Mucosa of descending colon (tissue), 3 donors: ENCODE data around the gene ZNF292. TPM values are rescaled to one million over a fixed set of nuclear protein-coding genes. Genes with fewer than 3 reads are reported as not detected.
A peak's percentile ranks its signal among the peaks of the same experiment; 100 is the strongest.
"Not testable (repeated sequence)": the region's sequence is repeated elsewhere in the genome, so short reads cannot be mapped to it uniquely, and the experiment has no call there.

Experiments used
- ATAC-seq: fragments of 200-7000 bp; cut with Tn5 transposase; one replicate; pipeline ENCODE4 v1.9.1; 2020; ENCODE audit warnings: mild to moderate bottlenecking, moderate library complexity
- DNase-seq, 3 donors: peaks; one replicate each; pipeline ENCODE4 v3.0.0-alpha.2; 2020
- H3K36me3 ChIP-seq: fragments of 200-600 bp; one replicate; pipeline ENCODE4 v1.8.0; 2021; ENCODE audit warnings: low read depth, mild to moderate bottlenecking
- H3K4me1 ChIP-seq: fragments of 200-600 bp; one replicate; pipeline ENCODE4 v1.8.0; 2021; ENCODE audit warnings: low read depth, mild to moderate bottlenecking
- H3K4me3 ChIP-seq: fragments of 200-600 bp; one replicate; pipeline ENCODE4 v1.8.0; 2021; ENCODE audit warnings: mild to moderate bottlenecking
- H3K9me3 ChIP-seq: fragments of 200-600 bp; one replicate; pipeline ENCODE4 v1.8.0; 2021; ENCODE audit warnings: mild to moderate bottlenecking
- intact Hi-C, 2 donors: fragments of 100-400 bp; cut with DNase I in 1 of 2; cut with micrococcal nuclease in 1 of 2; formaldehyde crosslinking; loops; one replicate each; pipeline versions ENCODE4 v1.11.0 to v1.11.1; 2022; cut with DNase I, micrococcal nuclease
- total RNA-seq, 3 donors: library from RNA; stranded (reverse); fragmentation: NEBNext Ultra II Directional in 2 of 3; extraction: Animal tissue kit (Norgen Biotek cat#: 25700) in 2 of 3; gene quantifications; one replicate each; pipeline versions ENCODE4 v1.2.1 to v1.2.4, GENCODE V29; 2021 to 2023
- TF ChIP-seq, protein P1 (sequence below): fragments of 200-600 bp; IDR thresholded peaks from one replicate; pipeline ENCODE4 v1.8.0; 2022; ENCODE audit warnings: antibody characterized with exemption, mild to moderate bottlenecking
- donor health status: DM: no; HTN: no; CAD: no; lungs with moderate emphysema.
- donor health status: DM: no; HTN: no; CAD: no.
- donor health status: DM: no; HTN: yes; CAD: no.

ZNF292 gene
- total RNA-seq, 3 donors from 2014 or later = 40.9 to 83.2 (median 44.4) TPM

GRCh38 chr6:87152526-87152955, 2.8 kb upstream of the ZNF292 start:
- intact Hi-C loops = no loop called here
- no peak overlapping the region for H3K4me3 ChIP-seq
- H3K9me3 ChIP-seq = no peaks in the 10 kb centered on the region
- TF ChIP-seq, protein P1, sequence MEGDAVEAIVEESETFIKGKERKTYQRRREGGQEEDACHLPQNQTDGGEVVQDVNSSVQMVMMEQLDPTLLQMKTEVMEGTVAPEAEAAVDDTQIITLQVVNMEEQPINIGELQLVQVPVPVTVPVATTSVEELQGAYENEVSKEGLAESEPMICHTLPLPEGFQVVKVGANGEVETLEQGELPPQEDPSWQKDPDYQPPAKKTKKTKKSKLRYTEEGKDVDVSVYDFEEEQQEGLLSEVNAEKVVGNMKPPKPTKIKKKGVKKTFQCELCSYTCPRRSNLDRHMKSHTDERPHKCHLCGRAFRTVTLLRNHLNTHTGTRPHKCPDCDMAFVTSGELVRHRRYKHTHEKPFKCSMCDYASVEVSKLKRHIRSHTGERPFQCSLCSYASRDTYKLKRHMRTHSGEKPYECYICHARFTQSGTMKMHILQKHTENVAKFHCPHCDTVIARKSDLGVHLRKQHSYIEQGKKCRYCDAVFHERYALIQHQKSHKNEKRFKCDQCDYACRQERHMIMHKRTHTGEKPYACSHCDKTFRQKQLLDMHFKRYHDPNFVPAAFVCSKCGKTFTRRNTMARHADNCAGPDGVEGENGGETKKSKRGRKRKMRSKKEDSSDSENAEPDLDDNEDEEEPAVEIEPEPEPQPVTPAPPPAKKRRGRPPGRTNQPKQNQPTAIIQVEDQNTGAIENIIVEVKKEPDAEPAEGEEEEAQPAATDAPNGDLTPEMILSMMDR = no peak
- peaks cover 12% of the 10 kb centered on the region for H3K4me1 ChIP-seq
- H3K36me3 ChIP-seq = no peaks in the 10 kb centered on the region
- DNase-seq (peak in 1 of 3 donors; percentile 12), ATAC-seq (no peak)

DNA sequence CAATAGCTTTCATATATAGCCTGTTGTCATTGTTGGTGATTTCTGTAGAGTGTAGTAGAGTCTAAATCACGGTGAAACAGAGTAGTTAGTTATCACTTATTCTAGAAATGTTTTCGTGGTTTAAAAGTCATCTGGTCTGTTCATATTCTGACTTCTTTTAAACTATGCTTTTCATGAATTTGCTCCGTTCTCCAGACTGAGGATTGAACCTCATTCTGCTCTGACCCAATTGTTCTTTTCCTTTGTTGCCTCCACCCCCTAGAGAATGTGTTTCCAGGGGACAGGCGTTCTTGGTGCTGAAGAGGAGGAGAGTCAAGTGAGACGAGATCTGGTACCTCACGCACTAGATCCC, 748 bp upstream of the ZNF292 start:
- intact Hi-C loops = no loop called here
- H3K9me3 ChIP-seq = no peaks in the 10 kb centered on the region
- peak overlapping the region; percentile 97 for H3K4me3 ChIP-seq
- TF ChIP-seq, protein P1 = no peak
- DNase-seq (no peak), ATAC-seq (no peak)
- H3K36me3 ChIP-seq = no peaks in the 10 kb centered on the region
- peaks cover 12% of the 10 kb centered on the region for H3K4me1 ChIP-seq

GRCh38 chr6:87155842-87156815, 764 bp downstream of the ZNF292 start:
- ATAC-seq (peak; percentile 57), DNase-seq (peak; percentile 67 to 79 (median 78))
- peak overlapping the region; percentile 97 for H3K4me3 ChIP-seq
- H3K36me3 ChIP-seq = no peaks in the 10 kb centered on the region
- intact Hi-C loops = no loop called here
- H3K4me1 ChIP-seq = peaks cover 12% of the 10 kb centered on the region
- TF ChIP-seq, protein P1 = no peak
- H3K9me3 ChIP-seq = no peaks in the 10 kb centered on the region

- intact Hi-C loops, H3K4me3 ChIP-seq: not testable (repeated sequence)
- peaks cover 12% of the 10 kb centered on the region for H3K4me1 ChIP-seq
Observed at GRCh38 chr6:87157596-87157995, 2.2 kb downstream of the ZNF292 start.

GRCh38 chr6:87161299-87161698, 5.9 kb downstream of the ZNF292 start:
- no peaks in the 10 kb centered on the region for H3K9me3 ChIP-seq
- TF ChIP-seq, protein P1 = no peak
- DNase-seq (no peak), ATAC-seq (no peak)
- H3K4me3 ChIP-seq = no peak overlapping the region
- intact Hi-C loops = no loop called here
- no peaks in the 10 kb centered on the region for H3K36me3 ChIP-seq
- no peaks in the 10 kb centered on the region for H3K4me1 ChIP-seq

More at GRCh38 chr6:87157596-87157995, 2.2 kb downstream of the ZNF292 start:
- H3K36me3 ChIP-seq, H3K9me3 ChIP-seq, DNase-seq, ATAC-seq: not testable (repeated sequence)

GRCh38 chr6:87164004-87164403, 8.6 kb downstream of the ZNF292 start:
- H3K9me3 ChIP-seq = no peaks in the 10 kb centered on the region
- H3K4me3 ChIP-seq = no peak overlapping the region
- TF ChIP-seq, protein P1 = no peak
- no peaks in the 10 kb centered on the region for H3K36me3 ChIP-seq
- H3K4me1 ChIP-seq = no peaks in the 10 kb centered on the region
- no peak for DNase-seq
- no peak for ATAC-seq
- intact Hi-C loops = no loop called here
